K562 (cell line): ENCODE data around the gene TMEM43. TPM values are rescaled to one million over a fixed set of nuclear protein-coding genes. Genes with fewer than 3 reads are reported as not detected.

Experiments used
- CBX8 ChIP-seq: fragments of 200-600 bp; sonication (generic); IDR thresholded peaks from 2 replicates; pipeline ENCODE4 v1.6.1; 2012; ENCODE audit warnings: borderline replicate concordance, mixed run types, low read depth, mild to moderate bottlenecking, moderate library complexity, mixed read lengths, low read length, control low read depth, inconsistent platforms; ENCODE audit not compliant: poor library complexity, severe bottlenecking; ENCODE audit errors: extremely low read depth
- FOS ChIP-seq: IDR thresholded peaks from 3 replicates; pipeline ENCODE4 v1.6.1; 2011; ENCODE audit not compliant: insufficient read length; ENCODE audit errors: extremely low read depth
- FOXK1 ChIP-seq: sonication (generic); formaldehyde crosslinking; IDR thresholded peaks from 2 replicates; pipeline ENCODE4 v1.8.0; 2022; ENCODE audit warnings: missing genetic modification reagents, mild to moderate bottlenecking, borderline replicate concordance
- HMGN3 ChIP-seq: IDR thresholded peaks from 2 replicates; pipeline ENCODE4 v1.6.1; 2011; ENCODE audit warnings: borderline replicate concordance, low read depth, mild to moderate bottlenecking, mixed read lengths, low read length; ENCODE audit not compliant: insufficient read length; ENCODE audit errors: extremely low read depth
- KDM2B ChIP-seq: fragments of 250-450 bp; sonication (Bioruptor Pico); IDR thresholded peaks from 2 replicates; pipeline ENCODE4 v1.8.0; 2021; ENCODE audit warnings: mild to moderate bottlenecking, moderate library complexity
- MIER1 ChIP-seq: fragments of 450-650 bp; IDR thresholded peaks from 2 replicates; pipeline ENCODE4 v1.6.1; 2016; ENCODE audit warnings: antibody characterized with exemption, mild to moderate bottlenecking, low read depth
- MTA1 ChIP-seq: fragments of 450-650 bp; IDR thresholded peaks from 2 replicates; pipeline ENCODE4 v1.6.1; 2017; ENCODE audit warnings: borderline replicate concordance
- NFRKB ChIP-seq: fragments of 450-650 bp; IDR thresholded peaks from 2 replicates; pipeline ENCODE4 v1.6.1; 2016; ENCODE audit warnings: low read depth
- TSC22D4 ChIP-seq: fragments of 450-650 bp; IDR thresholded peaks from 2 replicates; pipeline ENCODE4 v1.6.1; 2016; ENCODE audit warnings: missing genetic modification characterization, missing biosample characterization, control low read depth
- polyA plus RNA-seq, 8 experiments: library from polyadenylated mRNA; depleted of rRNA in 4 of 8; stranded (reverse) in 5 of 8; unstranded in 3 of 8; fragments of >200 nt; fragmentation: Nextera tagmentation in 2 of 8; fragmentation: Illumina TruSeq in 1 of 8; extraction: Ambion mirVana in 2 of 8; extraction: Trizol in 1 of 8; gene quantifications; 2 replicates each; pipeline versions ENCODE4 v1.2.1 to v1.2.3, GENCODE V29; 2011 to 2014; ENCODE audit warnings: inconsistent platforms in 1 of 8, missing spikeins in 1 of 8
- total RNA-seq, 7 experiments: library from RNA; depleted of rRNA in 6 of 7; stranded (reverse); fragments of >200 nt in 6 of 7; fragmentation: Illumina TruSeq in 2 of 7; extraction: Trizol in 2 of 7; gene quantifications; 2 replicates each; pipeline versions ENCODE4 v1.2.1 to v1.2.3, GENCODE V29; 2011 to 2021; ENCODE audit warnings: low replicate concordance in 1 of 7
- TF ChIP-seq, protein P1 (sequence below): fragments of 450-650 bp; IDR thresholded peaks from 2 replicates; pipeline ENCODE4 v1.6.1; 2016; ENCODE audit warnings: mild to moderate bottlenecking, moderate library complexity
- TF ChIP-seq, protein P2 (sequence below): sonication (generic); formaldehyde crosslinking; IDR thresholded peaks from 2 replicates; pipeline ENCODE4 v1.9.0; 2022; ENCODE audit warnings: mild to moderate bottlenecking, missing genetic modification reagents
- TF ChIP-seq, protein P3 (sequence below), 2 experiments: fragments of 450-650 bp; IDR thresholded peaks; 2 replicates each; pipeline ENCODE4 v1.6.1; 2016

Gene TMEM43
- total and polyA plus RNA-seq, 9 of the 15 experiments (the other 6 are each of a cell fraction or from before 2014, with no cell fraction given): 16.7 to 46.1 (median 35.7) TPM

DNA sequence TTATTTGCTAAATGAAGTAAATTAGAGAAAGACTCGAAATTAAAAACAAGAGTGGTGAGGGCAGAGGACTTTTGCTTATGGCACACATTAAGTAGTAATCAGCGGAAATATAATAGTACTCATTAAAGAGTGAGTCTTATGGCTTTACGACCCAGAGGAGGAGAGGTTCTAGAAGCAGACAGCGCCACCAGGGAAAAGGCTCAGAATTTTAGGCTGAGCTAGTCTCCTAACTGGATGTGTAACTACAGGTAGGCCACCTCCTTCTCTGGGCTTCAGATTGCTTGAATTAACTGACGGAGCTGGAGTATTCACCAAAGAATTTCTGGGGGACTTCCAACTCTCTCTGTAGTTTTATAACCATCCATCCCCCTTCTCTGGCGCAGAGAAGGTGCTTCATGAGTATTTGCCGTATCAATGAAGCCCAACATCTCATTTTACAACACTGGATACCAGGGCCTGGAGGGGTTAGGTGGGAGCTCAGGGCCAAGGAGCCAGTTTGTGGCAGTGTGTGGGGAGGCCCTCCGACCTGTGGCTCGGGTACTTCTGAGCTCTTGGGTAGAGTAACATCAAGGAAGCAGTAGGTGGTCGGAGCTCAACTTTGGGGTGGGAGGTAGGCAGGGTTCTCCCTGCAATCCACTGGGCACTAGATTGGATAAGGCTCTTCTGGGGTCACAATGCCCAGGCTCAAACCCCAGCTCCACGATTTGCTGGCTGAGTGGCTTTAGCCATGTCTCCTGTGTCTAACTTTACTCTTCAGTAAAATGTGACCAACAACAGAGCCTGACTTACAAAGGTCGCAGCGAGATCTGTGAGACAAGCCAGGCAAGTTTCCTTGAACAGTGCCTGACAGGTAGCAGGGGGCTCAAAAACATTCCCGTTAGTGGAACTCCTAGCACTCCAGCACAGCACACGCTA lies 1.3 kb upstream of the TMEM43 start (continued):
- TF ChIP-seq, protein P1, sequence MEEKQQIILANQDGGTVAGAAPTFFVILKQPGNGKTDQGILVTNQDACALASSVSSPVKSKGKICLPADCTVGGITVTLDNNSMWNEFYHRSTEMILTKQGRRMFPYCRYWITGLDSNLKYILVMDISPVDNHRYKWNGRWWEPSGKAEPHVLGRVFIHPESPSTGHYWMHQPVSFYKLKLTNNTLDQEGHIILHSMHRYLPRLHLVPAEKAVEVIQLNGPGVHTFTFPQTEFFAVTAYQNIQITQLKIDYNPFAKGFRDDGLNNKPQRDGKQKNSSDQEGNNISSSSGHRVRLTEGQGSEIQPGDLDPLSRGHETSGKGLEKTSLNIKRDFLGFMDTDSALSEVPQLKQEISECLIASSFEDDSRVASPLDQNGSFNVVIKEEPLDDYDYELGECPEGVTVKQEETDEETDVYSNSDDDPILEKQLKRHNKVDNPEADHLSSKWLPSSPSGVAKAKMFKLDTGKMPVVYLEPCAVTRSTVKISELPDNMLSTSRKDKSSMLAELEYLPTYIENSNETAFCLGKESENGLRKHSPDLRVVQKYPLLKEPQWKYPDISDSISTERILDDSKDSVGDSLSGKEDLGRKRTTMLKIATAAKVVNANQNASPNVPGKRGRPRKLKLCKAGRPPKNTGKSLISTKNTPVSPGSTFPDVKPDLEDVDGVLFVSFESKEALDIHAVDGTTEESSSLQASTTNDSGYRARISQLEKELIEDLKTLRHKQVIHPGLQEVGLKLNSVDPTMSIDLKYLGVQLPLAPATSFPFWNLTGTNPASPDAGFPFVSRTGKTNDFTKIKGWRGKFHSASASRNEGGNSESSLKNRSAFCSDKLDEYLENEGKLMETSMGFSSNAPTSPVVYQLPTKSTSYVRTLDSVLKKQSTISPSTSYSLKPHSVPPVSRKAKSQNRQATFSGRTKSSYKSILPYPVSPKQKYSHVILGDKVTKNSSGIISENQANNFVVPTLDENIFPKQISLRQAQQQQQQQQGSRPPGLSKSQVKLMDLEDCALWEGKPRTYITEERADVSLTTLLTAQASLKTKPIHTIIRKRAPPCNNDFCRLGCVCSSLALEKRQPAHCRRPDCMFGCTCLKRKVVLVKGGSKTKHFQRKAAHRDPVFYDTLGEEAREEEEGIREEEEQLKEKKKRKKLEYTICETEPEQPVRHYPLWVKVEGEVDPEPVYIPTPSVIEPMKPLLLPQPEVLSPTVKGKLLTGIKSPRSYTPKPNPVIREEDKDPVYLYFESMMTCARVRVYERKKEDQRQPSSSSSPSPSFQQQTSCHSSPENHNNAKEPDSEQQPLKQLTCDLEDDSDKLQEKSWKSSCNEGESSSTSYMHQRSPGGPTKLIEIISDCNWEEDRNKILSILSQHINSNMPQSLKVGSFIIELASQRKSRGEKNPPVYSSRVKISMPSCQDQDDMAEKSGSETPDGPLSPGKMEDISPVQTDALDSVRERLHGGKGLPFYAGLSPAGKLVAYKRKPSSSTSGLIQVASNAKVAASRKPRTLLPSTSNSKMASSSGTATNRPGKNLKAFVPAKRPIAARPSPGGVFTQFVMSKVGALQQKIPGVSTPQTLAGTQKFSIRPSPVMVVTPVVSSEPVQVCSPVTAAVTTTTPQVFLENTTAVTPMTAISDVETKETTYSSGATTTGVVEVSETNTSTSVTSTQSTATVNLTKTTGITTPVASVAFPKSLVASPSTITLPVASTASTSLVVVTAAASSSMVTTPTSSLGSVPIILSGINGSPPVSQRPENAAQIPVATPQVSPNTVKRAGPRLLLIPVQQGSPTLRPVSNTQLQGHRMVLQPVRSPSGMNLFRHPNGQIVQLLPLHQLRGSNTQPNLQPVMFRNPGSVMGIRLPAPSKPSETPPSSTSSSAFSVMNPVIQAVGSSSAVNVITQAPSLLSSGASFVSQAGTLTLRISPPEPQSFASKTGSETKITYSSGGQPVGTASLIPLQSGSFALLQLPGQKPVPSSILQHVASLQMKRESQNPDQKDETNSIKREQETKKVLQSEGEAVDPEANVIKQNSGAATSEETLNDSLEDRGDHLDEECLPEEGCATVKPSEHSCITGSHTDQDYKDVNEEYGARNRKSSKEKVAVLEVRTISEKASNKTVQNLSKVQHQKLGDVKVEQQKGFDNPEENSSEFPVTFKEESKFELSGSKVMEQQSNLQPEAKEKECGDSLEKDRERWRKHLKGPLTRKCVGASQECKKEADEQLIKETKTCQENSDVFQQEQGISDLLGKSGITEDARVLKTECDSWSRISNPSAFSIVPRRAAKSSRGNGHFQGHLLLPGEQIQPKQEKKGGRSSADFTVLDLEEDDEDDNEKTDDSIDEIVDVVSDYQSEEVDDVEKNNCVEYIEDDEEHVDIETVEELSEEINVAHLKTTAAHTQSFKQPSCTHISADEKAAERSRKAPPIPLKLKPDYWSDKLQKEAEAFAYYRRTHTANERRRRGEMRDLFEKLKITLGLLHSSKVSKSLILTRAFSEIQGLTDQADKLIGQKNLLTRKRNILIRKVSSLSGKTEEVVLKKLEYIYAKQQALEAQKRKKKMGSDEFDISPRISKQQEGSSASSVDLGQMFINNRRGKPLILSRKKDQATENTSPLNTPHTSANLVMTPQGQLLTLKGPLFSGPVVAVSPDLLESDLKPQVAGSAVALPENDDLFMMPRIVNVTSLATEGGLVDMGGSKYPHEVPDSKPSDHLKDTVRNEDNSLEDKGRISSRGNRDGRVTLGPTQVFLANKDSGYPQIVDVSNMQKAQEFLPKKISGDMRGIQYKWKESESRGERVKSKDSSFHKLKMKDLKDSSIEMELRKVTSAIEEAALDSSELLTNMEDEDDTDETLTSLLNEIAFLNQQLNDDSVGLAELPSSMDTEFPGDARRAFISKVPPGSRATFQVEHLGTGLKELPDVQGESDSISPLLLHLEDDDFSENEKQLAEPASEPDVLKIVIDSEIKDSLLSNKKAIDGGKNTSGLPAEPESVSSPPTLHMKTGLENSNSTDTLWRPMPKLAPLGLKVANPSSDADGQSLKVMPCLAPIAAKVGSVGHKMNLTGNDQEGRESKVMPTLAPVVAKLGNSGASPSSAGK: no peak
- TF ChIP-seq FOS: no peak
- TF ChIP-seq, protein P2, sequence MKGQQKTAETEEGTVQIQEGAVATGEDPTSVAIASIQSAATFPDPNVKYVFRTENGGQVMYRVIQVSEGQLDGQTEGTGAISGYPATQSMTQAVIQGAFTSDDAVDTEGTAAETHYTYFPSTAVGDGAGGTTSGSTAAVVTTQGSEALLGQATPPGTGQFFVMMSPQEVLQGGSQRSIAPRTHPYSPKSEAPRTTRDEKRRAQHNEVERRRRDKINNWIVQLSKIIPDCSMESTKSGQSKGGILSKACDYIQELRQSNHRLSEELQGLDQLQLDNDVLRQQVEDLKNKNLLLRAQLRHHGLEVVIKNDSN (CRISPR knock-in tag): no peak
- peak; percentile 42; the same call in 1 of the 2 replicates for TF ChIP-seq NFRKB
- TF ChIP-seq FOXK1 (CRISPR knock-in tag): peak; percentile 88; the same call in 1 of the 2 replicates
- no peak for TF ChIP-seq TSC22D4 (tag)
- TF ChIP-seq CBX8: no peak
- TF ChIP-seq, protein P3, sequence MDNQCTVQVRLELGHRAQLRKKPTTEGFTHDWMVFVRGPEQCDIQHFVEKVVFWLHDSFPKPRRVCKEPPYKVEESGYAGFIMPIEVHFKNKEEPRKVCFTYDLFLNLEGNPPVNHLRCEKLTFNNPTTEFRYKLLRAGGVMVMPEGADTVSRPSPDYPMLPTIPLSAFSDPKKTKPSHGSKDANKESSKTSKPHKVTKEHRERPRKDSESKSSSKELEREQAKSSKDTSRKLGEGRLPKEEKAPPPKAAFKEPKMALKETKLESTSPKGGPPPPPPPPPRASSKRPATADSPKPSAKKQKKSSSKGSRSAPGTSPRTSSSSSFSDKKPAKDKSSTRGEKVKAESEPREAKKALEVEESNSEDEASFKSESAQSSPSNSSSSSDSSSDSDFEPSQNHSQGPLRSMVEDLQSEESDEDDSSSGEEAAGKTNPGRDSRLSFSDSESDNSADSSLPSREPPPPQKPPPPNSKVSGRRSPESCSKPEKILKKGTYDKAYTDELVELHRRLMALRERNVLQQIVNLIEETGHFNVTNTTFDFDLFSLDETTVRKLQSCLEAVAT (IDR thresholded peaks at IDR 0.05): 0 out of 4 replicates have a peak, but pooled peaks of 1 of the 2 experiments have one; percentile 25
- TF ChIP-seq MTA1: no peak
- TF ChIP-seq HMGN3: no peak
- TF ChIP-seq MIER1: peak; percentile 30; the same call in 1 of the 2 replicates
- TF ChIP-seq KDM2B (CRISPR knock-in tag): no peak
